Measurements from ENCODE around the gene C8G. TPM values are rescaled to one million over a fixed set of nuclear protein-coding genes. Genes with fewer than 3 reads are reported as not detected.

The C8G gene
- total and polyA plus RNA-seq, 4 donors, result 0.90 to 3.1 (median 1.4) TPM

- intact Hi-C loops (cut with DNase I), result no loop called here
- no peak overlapping the region for H3K4me3 ChIP-seq (ENCODE audit: low read length in 2 of 2)
- no peaks in the 10 kb centered on the region for H3K4me1 ChIP-seq (ENCODE audit: control insufficient read depth in 1 of 2, insufficient read depth in 2 of 2, low read length in 2 of 2)
- no peak for DNase-seq
- WGBS, 2 donors, result 84 to 87% methylated on average over 11 of the region's 11 CpGs
- no peaks in the 10 kb centered on the region for H3K36me3 ChIP-seq (ENCODE audit: control insufficient read depth in 1 of 2, insufficient read depth in 2 of 2, low read length in 1 of 2)
- no peaks in the 10 kb centered on the region for H3K9me3 ChIP-seq (ENCODE audit: control insufficient read depth, low read length)
- H3K27me3 ChIP-seq (ENCODE audit: control insufficient read depth in 1 of 2, insufficient read depth in 2 of 2, low read length in 1 of 2), result no peaks in the 10 kb centered on the region
- ATAC-seq (ENCODE audit: low FRiP score), result no peak
- no peak overlapping the region for H3K27ac ChIP-seq (ENCODE audit: low read depth in 1 of 2, low read length in 2 of 2)
These were observed 38.7 kb downstream of the C8G start for GRCh38 chr9:136983656-136984314.

GRCh38 chr9:136984464-136985026 is 39.5 kb downstream of the C8G start:
- no peaks in the 10 kb centered on the region for H3K36me3 ChIP-seq (ENCODE audit: control insufficient read depth in 1 of 2, insufficient read depth in 2 of 2, low read length in 1 of 2)
- intact Hi-C loops (cut with DNase I), result no loop called here

DNA sequence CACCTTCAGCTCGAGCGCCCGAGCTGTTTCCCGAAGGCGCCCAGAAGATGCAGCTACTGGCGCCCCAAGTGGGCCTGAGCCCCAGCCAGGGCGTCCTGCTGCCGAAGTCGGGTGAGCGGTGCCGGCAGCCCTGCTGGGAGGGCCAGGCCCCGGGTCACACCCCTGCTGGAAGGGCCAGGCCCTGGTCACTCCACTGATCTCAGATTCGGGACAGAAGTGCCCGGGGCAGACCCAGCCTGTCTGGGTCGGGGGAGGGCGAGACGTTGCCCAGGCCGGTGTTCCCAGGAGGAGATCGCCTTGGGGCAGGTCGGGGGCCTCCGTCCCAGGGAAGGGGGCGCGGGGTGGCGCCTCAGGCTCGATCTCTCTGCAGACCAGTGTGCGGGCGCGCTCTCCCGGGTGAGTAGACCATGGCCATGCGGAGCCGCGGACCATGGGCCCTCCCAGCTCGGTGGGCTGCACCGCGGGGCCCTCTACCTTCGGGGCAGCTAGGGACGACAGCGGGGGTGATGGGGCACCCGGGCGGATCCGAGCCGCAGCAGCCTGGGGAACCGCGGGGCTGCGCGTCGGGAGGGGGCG is 40.1 kb downstream of the C8G start:
- Histone ChIP-seq H3K27me3 (ENCODE audit: control insufficient read depth in 1 of 2, insufficient read depth in 2 of 2, low read length in 1 of 2) (no peaks in the 10 kb centered on the region), H3K4me3 (ENCODE audit: low read length in 2 of 2) (no peak overlapping the region), H3K36me3 (ENCODE audit: control insufficient read depth in 1 of 2, insufficient read depth in 2 of 2, low read length in 1 of 2) (no peaks in the 10 kb centered on the region), H3K9me3 (ENCODE audit: control insufficient read depth, low read length) (no peaks in the 10 kb centered on the region), H3K27ac (ENCODE audit: low read depth in 1 of 2, low read length in 2 of 2) (no peak overlapping the region), H3K4me1 (ENCODE audit: control insufficient read depth in 1 of 2, insufficient read depth in 2 of 2, low read length in 2 of 2) (no peaks in the 10 kb centered on the region)
- no peak for ATAC-seq (ENCODE audit: low FRiP score)
- intact Hi-C loops (cut with DNase I), result no loop called here
- WGBS, 2 donors, result 8 to 9% methylated on average over 39 to 48 of the region's 48 CpGs
- DNase-seq, result no peak

More at GRCh38 chr9:136984464-136985026, 39.5 kb downstream of the C8G start:
- DNase-seq (no peak), ATAC-seq (ENCODE audit: low FRiP score) (no peak)
- no peaks in the 10 kb centered on the region for H3K9me3 ChIP-seq (ENCODE audit: control insufficient read depth, low read length)
- H3K4me3 ChIP-seq (ENCODE audit: low read length in 2 of 2), result no peak overlapping the region
- WGBS, 2 donors, result 59 to 66% methylated on average over 16 to 29 of the region's 29 CpGs
- no peaks in the 10 kb centered on the region for H3K27me3 ChIP-seq (ENCODE audit: control insufficient read depth in 1 of 2, insufficient read depth in 2 of 2, low read length in 1 of 2)
- no peak overlapping the region for H3K27ac ChIP-seq (ENCODE audit: low read depth in 1 of 2, low read length in 2 of 2)
- no peaks in the 10 kb centered on the region for H3K4me1 ChIP-seq (ENCODE audit: control insufficient read depth in 1 of 2, insufficient read depth in 2 of 2, low read length in 2 of 2)

DNA sequence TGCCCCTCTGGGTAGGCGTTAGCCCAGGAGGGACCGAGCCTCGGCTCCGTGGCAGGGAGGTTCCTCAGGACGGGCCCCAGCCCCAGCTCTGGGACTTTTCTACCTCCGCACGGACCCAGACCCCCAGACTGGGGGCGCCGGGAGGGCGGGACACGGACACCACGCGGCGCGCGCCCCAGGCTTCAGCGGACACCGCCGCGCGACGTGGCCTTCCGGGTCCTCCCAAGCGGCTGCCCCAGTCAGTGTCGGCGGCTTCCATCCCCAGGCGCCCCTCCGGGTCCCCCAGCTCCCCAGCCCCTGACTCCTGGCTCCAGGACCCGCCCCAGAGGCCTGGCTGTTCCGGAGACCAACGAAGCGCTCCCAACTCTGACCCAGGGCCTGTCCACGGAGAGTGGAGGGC is 40.8 kb downstream of the C8G start:
- no peak for DNase-seq
- Histone ChIP-seq H3K9me3 (ENCODE audit: control insufficient read depth, low read length) (no peaks in the 10 kb centered on the region), H3K36me3 (ENCODE audit: control insufficient read depth in 1 of 2, insufficient read depth in 2 of 2, low read length in 1 of 2) (no peaks in the 10 kb centered on the region), H3K27me3 (ENCODE audit: control insufficient read depth in 1 of 2, insufficient read depth in 2 of 2, low read length in 1 of 2) (no peaks in the 10 kb centered on the region), H3K4me3 (ENCODE audit: low read length in 2 of 2) (no peak overlapping the region), H3K4me1 (ENCODE audit: control insufficient read depth in 1 of 2, insufficient read depth in 2 of 2, low read length in 2 of 2) (no peaks in the 10 kb centered on the region), H3K27ac (ENCODE audit: low read depth in 1 of 2, low read length in 2 of 2) (no peak overlapping the region)
- ATAC-seq (ENCODE audit: low FRiP score), result no peak
- 22 to 28% methylated on average over 25 to 33 of the region's 33 CpGs for whole genome bisulfite sequencing, 2 donors
- intact Hi-C loops (cut with DNase I), result no loop called here

GRCh38 chr9:136988872-136989271 is 43.8 kb downstream of the C8G start:
- DNase-seq (no peak), ATAC-seq (ENCODE audit: low FRiP score) (no peak)
- Histone ChIP-seq H3K36me3 (ENCODE audit: control insufficient read depth in 1 of 2, insufficient read depth in 2 of 2, low read length in 1 of 2) (no peaks in the 10 kb centered on the region), H3K4me1 (ENCODE audit: control insufficient read depth in 1 of 2, insufficient read depth in 2 of 2, low read length in 2 of 2) (peaks cover 0 to 4% of the 10 kb centered on the region in 2 donors), H3K9me3 (ENCODE audit: control insufficient read depth, low read length) (no peaks in the 10 kb centered on the region), H3K27me3 (ENCODE audit: control insufficient read depth in 1 of 2, insufficient read depth in 2 of 2, low read length in 1 of 2) (no peaks in the 10 kb centered on the region), H3K27ac (ENCODE audit: low read depth in 1 of 2, low read length in 2 of 2) (no peak overlapping the region), H3K4me3 (ENCODE audit: low read length in 2 of 2) (no peak overlapping the region)
- intact Hi-C loops (cut with DNase I), result no loop called here
- 95 to 96% methylated on average over 4 of the region's 4 CpGs for WGBS, 2 donors

DNA sequence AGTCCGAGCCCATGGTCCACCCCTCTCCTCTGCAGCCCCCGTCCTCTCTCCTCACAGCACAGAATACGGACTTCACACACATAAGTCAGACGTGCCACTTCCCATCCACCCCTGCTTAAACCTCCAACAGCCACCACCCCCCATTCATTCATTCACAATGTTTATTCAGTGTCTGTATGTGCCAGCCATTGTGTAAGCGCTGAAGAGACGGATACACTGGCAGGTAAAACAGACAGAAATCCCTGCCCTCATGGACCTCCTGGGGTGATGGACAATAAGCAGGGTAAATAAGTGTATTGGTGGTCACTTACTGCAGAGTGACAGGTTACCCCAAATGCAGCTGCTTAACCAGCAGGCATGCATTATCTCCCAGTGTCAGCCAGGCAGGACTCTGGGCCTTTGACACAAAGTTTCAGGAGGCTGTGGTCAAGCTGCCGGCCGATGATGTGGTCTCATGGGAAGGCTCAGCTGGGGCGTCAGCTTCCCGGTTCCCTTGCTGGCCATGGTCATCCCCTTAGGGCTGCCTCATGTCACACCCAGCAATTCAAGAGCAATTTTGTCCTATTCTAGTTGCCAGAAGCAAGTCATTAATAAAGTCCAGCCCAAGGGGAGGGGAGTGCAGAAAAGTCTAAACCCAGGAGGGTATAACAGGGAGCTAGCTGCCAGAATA is 45.3 kb downstream of the C8G start:
- no peak for ATAC-seq (ENCODE audit: low FRiP score)
- no peaks in the 10 kb centered on the region for H3K27me3 ChIP-seq (ENCODE audit: control insufficient read depth in 1 of 2, insufficient read depth in 2 of 2, low read length in 1 of 2)
- intact Hi-C loops (cut with DNase I), result loop anchor here (5.0 to 10.0 kb wide), 2 partner anchors 43 to 146 kb away; partner anchors contain the start of genes AJM1 (in 1 of the 2), C8G (in 1 of the 2) and PHPT1 (in 1 of the 2)

DNA sequence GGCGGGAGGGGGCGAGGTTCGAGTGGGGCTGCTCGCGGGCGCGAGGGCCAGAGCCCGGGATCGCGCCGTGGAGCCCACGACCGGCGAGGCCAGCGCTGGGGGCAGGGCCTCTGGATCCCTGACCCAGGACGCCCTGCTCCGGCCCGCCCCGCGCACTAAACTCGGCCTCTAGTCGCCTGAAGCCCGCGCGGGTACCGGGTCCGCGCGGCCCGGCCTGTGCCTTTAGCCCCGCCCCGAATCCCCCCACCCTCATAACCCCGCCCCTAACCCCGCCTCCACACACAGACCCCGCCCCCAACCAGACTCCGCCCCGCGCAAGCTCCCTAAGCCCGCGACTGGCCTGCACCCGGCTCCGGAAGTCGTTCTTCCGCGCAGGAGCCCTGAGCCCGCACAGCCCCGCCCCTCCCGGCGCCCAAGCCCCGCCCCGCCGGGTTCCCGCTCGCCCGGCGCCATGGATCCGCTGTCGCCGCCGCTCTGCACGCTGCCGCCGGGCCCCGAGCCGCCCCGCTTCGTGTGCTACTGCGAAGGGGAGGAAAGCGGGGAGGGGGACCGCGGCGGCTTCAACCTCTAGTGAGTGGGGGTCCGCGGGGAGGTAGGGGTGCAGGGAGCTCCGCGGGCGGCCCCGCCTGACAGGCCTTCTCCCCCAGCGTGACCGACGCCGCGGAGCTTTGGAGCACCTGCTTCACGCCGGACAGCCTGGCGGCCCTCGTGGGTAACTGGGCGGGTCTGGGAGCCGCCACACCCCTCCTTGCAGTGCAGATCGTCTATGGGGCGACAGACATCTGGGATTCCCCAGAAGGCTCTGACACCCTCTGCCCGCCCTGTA is 47.2 kb downstream of the C8G start, which contains the start of gene PAXX:
PAXX (plus strand) TSS at position 430 of the 826 bp plus-strand sequence; CDS start at position 452, 22 bp downstream.
- peak; percentile 94 for ATAC-seq (ENCODE audit: low FRiP score)
- peaks cover 0 to 4% of the 10 kb centered on the region in 2 donors for H3K4me1 ChIP-seq (ENCODE audit: control insufficient read depth in 1 of 2, insufficient read depth in 2 of 2, low read length in 2 of 2)
- intact Hi-C loops (cut with DNase I), result loop anchor here (5.0 to 10.0 kb wide), 2 partner anchors 45 to 147 kb away; partner anchors contain the start of genes AJM1 (in 1 of the 2), C8G (in 1 of the 2) and PHPT1 (in 1 of the 2)
- no peaks in the 10 kb centered on the region for H3K27me3 ChIP-seq (ENCODE audit: control insufficient read depth in 1 of 2, insufficient read depth in 2 of 2, low read length in 1 of 2)
- no peaks in the 10 kb centered on the region for H3K36me3 ChIP-seq (ENCODE audit: control insufficient read depth in 1 of 2, insufficient read depth in 2 of 2, low read length in 1 of 2)
- H3K9me3 ChIP-seq (ENCODE audit: control insufficient read depth, low read length), result no peaks in the 10 kb centered on the region
- 0 to 2% methylated on average over 54 to 92 of the region's 92 CpGs for WGBS, 2 donors
- H3K4me3 ChIP-seq (ENCODE audit: low read length in 2 of 2), result peak within 1 kb of the TSS; percentile 65 to 85
- H3K27ac ChIP-seq (ENCODE audit: low read depth in 1 of 2, low read length in 2 of 2), result no peak within 1 kb of the TSS
- DNase-seq, result peak; percentile 96 to 98

More for the DNA sequence above, 45.3 kb downstream of the C8G start:
- DNase-seq, result no peak
- 87 to 92% methylated on average over 10 of the region's 10 CpGs for WGBS, 2 donors
- H3K4me3 ChIP-seq (ENCODE audit: low read length in 2 of 2), result no peak overlapping the region
- H3K27ac ChIP-seq (ENCODE audit: low read depth in 1 of 2, low read length in 2 of 2), result no peak overlapping the region
- H3K36me3 ChIP-seq (ENCODE audit: control insufficient read depth in 1 of 2, insufficient read depth in 2 of 2, low read length in 1 of 2), result no peaks in the 10 kb centered on the region
- H3K4me1 ChIP-seq (ENCODE audit: control insufficient read depth in 1 of 2, insufficient read depth in 2 of 2, low read length in 2 of 2), result peaks cover 0 to 4% of the 10 kb centered on the region in 2 donors
- no peaks in the 10 kb centered on the region for H3K9me3 ChIP-seq (ENCODE audit: control insufficient read depth, low read length)
